Upper lobe of left lung (tissue), 6 donors: ENCODE measurements around the gene C9orf57. TPM values are rescaled to one million over a fixed set of nuclear protein-coding genes. Genes with fewer than 3 reads are reported as not detected.

Experiments used
- ATAC-seq, 2 donors: fragments of 200-7000 bp; cut with Tn5 transposase; one replicate each; pipeline ENCODE4 v1.9.1; 2022; ENCODE audit warnings: mild to moderate bottlenecking in 2 of 2, moderate library complexity in 2 of 2; ENCODE audit not compliant: low FRiP score in 2 of 2
- DNase-seq, 2 donors: peaks; one replicate each; pipeline ENCODE4 v3.0.0-alpha.2; 2019 to 2020
- H3K27ac ChIP-seq, 4 donors: fragments of 200-600 bp; sonication (generic); one replicate each; pipeline ENCODE4 v1.5.1; 2016 to 2019
- H3K27me3 ChIP-seq, 4 donors: fragments of 200-600 bp; sonication (generic); one replicate each; pipeline ENCODE4 v1.5.1; 2017 to 2019
- H3K36me3 ChIP-seq, 4 donors: fragments of 200-600 bp; sonication (generic); one replicate each; pipeline ENCODE4 v1.5.1; 2016 to 2019
- H3K4me1 ChIP-seq, 4 donors: fragments of 200-600 bp; sonication (generic); one replicate each; pipeline ENCODE4 v1.5.1; 2018 to 2019
- H3K4me3 ChIP-seq, 4 donors: fragments of 200-600 bp; sonication (generic); one replicate each; pipeline ENCODE4 v1.5.1; 2017 to 2019; ENCODE audit warnings: mild to moderate bottlenecking in 2 of 4, moderate library complexity in 1 of 4
- H3K9me3 ChIP-seq, 4 donors: fragments of 200-600 bp; sonication (generic); one replicate each; pipeline ENCODE4 v1.5.1; 2018 to 2019
- CTCF ChIP-seq, 6 experiments: fragments of 450-650 bp in 4 of 6; fragments of 200-600 bp in 2 of 6; sonication (generic) in 2 of 6; IDR thresholded peaks; one replicate each; pipeline ENCODE4 v1.5.1; 2016 to 2019; ENCODE audit warnings: antibody characterized with exemption in 6 of 6
- EP300 ChIP-seq, 4 donors: sonication (generic); formaldehyde crosslinking; IDR thresholded peaks; one replicate each; pipeline ENCODE4 v1.5.1; 2017; ENCODE audit warnings: antibody characterized with exemption in 4 of 4, control low read depth in 2 of 4
- POLR2A ChIP-seq, 4 donors: fragments of 450-650 bp; IDR thresholded peaks; one replicate each; pipeline ENCODE4 v1.5.1; 2016 to 2017; ENCODE audit warnings: antibody characterized with exemption in 4 of 4, mild to moderate bottlenecking in 2 of 4
- POLR2AphosphoS5 ChIP-seq, 2 donors: sonication (generic); formaldehyde crosslinking; IDR thresholded peaks; one replicate each; pipeline ENCODE4 v1.5.1; 2017; ENCODE audit warnings: antibody characterized with exemption in 2 of 2
- WGBS, 2 donors: methylation state at CpG; one replicate each; pipeline ENCODE4 v1.1.5; 2017 to 2018; 5-methylcytosine and 5-hydroxymethylcytosine counted together
- total RNA-seq, 6 donors: library from RNA; depleted of rRNA in 4 of 6; stranded (reverse); fragments of >200 nt in 4 of 6; gene quantifications; one replicate each; pipeline versions ENCODE4 v1.1.0 to v1.2.1, GENCODE V29; 2016 to 2021
- donor health status: DM: no; HTN: no; CAD: no; lungs with moderate emphysema.
- donor health status: DM: no; HTN: yes; CAD: no; lungs with severe emphysema.

The C9orf57 gene
- total RNA-seq, 6 donors from 2014 or later: not detected

GRCh38 chr9:72037571-72037970 lies 22.8 kb downstream of the C9orf57 start:
- no peak for TF ChIP-seq POLR2A (IDR thresholded peaks at IDR 0.05)
- TF ChIP-seq CTCF (IDR thresholded peaks at IDR 0.05): no peak
- no peak for TF ChIP-seq POLR2AphosphoS5 (IDR thresholded peaks at IDR 0.05)
- TF ChIP-seq EP300 (IDR thresholded peaks at IDR 0.05): no peak
- Histone ChIP-seq H3K4me3 (no peak overlapping the region), H3K27ac (no peak overlapping the region), H3K4me1 (peaks cover 0 to 13% (median 1%) of the 10 kb centered on the region in 4 donors), H3K27me3 (no peaks in the 10 kb centered on the region), H3K36me3 (no peaks in the 10 kb centered on the region), H3K9me3 (no peaks in the 10 kb centered on the region)
- 55 to 79% methylated on average over 4 of the region's 4 CpGs for WGBS, 2 donors
- no peak for ATAC-seq
- DNase-seq: no peak

- ATAC-seq (no peak), DNase-seq (no peak)
- Histone ChIP-seq H3K4me3 (no peak overlapping the region), H3K9me3 (no peaks in the 10 kb centered on the region), H3K27me3 (no peaks in the 10 kb centered on the region), H3K27ac (no peak overlapping the region), H3K36me3 (no peaks in the 10 kb centered on the region), H3K4me1 (peaks cover 0 to 3% (median 1%) of the 10 kb centered on the region in 4 donors)
- 86 to 92% methylated on average over 2 of the region's 2 CpGs for WGBS, 2 donors
- no peak for TF ChIP-seq POLR2AphosphoS5 (IDR thresholded peaks at IDR 0.05)
- TF ChIP-seq EP300 (IDR thresholded peaks at IDR 0.05): no peak
- TF ChIP-seq POLR2A (IDR thresholded peaks at IDR 0.05): no peak
- no peak for TF ChIP-seq CTCF (IDR thresholded peaks at IDR 0.05)
Observed at GRCh38 chr9:72030767-72031166, 29.6 kb downstream of the C9orf57 start.

GRCh38 chr9:72029986-72030385 lies 30.4 kb downstream of the C9orf57 start:
- ATAC-seq: no peak
- Histone ChIP-seq H3K27me3 (no peaks in the 10 kb centered on the region), H3K36me3 (no peaks in the 10 kb centered on the region), H3K4me1 (peaks cover 0 to 6% (median 1%) of the 10 kb centered on the region in 4 donors), H3K27ac (no peak overlapping the region), H3K4me3 (no peak overlapping the region), H3K9me3 (no peaks in the 10 kb centered on the region)
- WGBS, 2 donors: 75 to 83% methylated on average over 1 of the region's 1 CpG
- TF ChIP-seq CTCF (IDR thresholded peaks at IDR 0.05) (no peak), POLR2A (IDR thresholded peaks at IDR 0.05) (no peak), POLR2AphosphoS5 (IDR thresholded peaks at IDR 0.05) (no peak), EP300 (IDR thresholded peaks at IDR 0.05) (no peak)
- no peak for DNase-seq

- 53 to 61% methylated on average over 3 of the region's 3 CpGs for WGBS, 2 donors
- no peak for TF ChIP-seq EP300 (IDR thresholded peaks at IDR 0.05)
- TF ChIP-seq CTCF (IDR thresholded peaks at IDR 0.05): no peak
- H3K27ac ChIP-seq: no peak overlapping the region
- ATAC-seq (no peak), DNase-seq (no peak)
- H3K36me3 ChIP-seq: no peaks in the 10 kb centered on the region
- no peaks in the 10 kb centered on the region for H3K27me3 ChIP-seq
- peaks cover 0 to 9% (median 1%) of the 10 kb centered on the region in 4 donors for H3K4me1 ChIP-seq
- no peaks in the 10 kb centered on the region for H3K9me3 ChIP-seq
- no peak overlapping the region for H3K4me3 ChIP-seq
Observed at GRCh38 chr9:72025906-72026305, 34.5 kb downstream of the C9orf57 start.

GRCh38 chr9:72023596-72023995 lies 36.8 kb downstream of the C9orf57 start:
- no peak overlapping the region for H3K27ac ChIP-seq
- no peaks in the 10 kb centered on the region for H3K36me3 ChIP-seq
- no peaks in the 10 kb centered on the region for H3K9me3 ChIP-seq
- no peaks in the 10 kb centered on the region for H3K27me3 ChIP-seq
- no peak overlapping the region for H3K4me3 ChIP-seq
- 85 to 97% methylated on average over 4 of the region's 4 CpGs for WGBS, 2 donors
- no peak for ATAC-seq
- no peak for TF ChIP-seq CTCF (IDR thresholded peaks at IDR 0.05)
- TF ChIP-seq POLR2A (IDR thresholded peaks at IDR 0.05): no peak
- TF ChIP-seq POLR2AphosphoS5 (IDR thresholded peaks at IDR 0.05): no peak
- peaks cover 0 to 9% (median 0%) of the 10 kb centered on the region in 4 donors for H3K4me1 ChIP-seq
- DNase-seq: no peak
